C4-2B (cell line): Measurements from ENCODE around the gene ZNF385D.

Experiments used
- CTCF ChIP-seq: fragments of 450-650 bp; conservative IDR thresholded peaks from 2 replicates; pipeline ENCODE4 v1.5.1; 2017; ENCODE audit warnings: mild to moderate bottlenecking
- ZFX ChIP-seq: fragments of 450-650 bp; IDR thresholded peaks from 2 replicates; pipeline ENCODE4 v1.6.1; 2017

- TF ChIP-seq CTCF (no peak), ZFX (no peak)
Observed at GRCh38 chr3:21645121-21645897, 105.7 kb downstream of the ZNF385D start.
